Parathyroid adenoma (tissue), 2 donors: ENCODE data around the gene OLFML1.

Source experiments
- H2AFZ ChIP-seq: fragments of 300-600 bp; sonication (generic); one replicate; pipeline ENCODE4 v1.7.0; 2017; ENCODE audit warnings: antibody characterized with exemption, mild to moderate bottlenecking
- H3K27ac ChIP-seq: fragments of 300-600 bp; sonication (generic); one replicate; pipeline ENCODE4 v1.7.0; 2017
- H3K27me3 ChIP-seq: fragments of 300-600 bp; sonication (generic); one replicate; pipeline ENCODE4 v1.7.0; 2017; ENCODE audit warnings: low read length; ENCODE audit not compliant: control insufficient read depth, insufficient read depth
- H3K36me3 ChIP-seq: fragments of 300-600 bp; sonication (generic); one replicate; pipeline ENCODE4 v1.7.0; 2017; ENCODE audit warnings: low read length; ENCODE audit not compliant: control insufficient read depth, insufficient read depth
- H3K4me1 ChIP-seq: fragments of 300-600 bp; sonication (generic); one replicate; pipeline ENCODE4 v1.7.0; 2017; ENCODE audit warnings: control low read depth
- H3K4me2 ChIP-seq: fragments of 300-600 bp; sonication (generic); one replicate; pipeline ENCODE4 v1.7.0; 2017; ENCODE audit warnings: low read length
- H3K4me3 ChIP-seq: fragments of 300-600 bp; sonication (generic); one replicate; pipeline ENCODE4 v1.7.0; 2017; ENCODE audit warnings: low read depth, low read length
- H3K79me2 ChIP-seq: fragments of 300-600 bp; sonication (generic); one replicate; pipeline ENCODE4 v1.7.0; 2017; ENCODE audit warnings: control low read depth
- H3K9ac ChIP-seq: fragments of 300-600 bp; sonication (generic); one replicate; pipeline ENCODE4 v1.7.0; 2017; ENCODE audit warnings: mild to moderate bottlenecking
- H3K9me3 ChIP-seq: fragments of 300-600 bp; sonication (generic); one replicate; pipeline ENCODE4 v1.7.0; 2017; ENCODE audit warnings: low read length; ENCODE audit not compliant: control insufficient read depth
- CTCF ChIP-seq: fragments of 300-600 bp; sonication (generic); IDR thresholded peaks from one replicate; pipeline ENCODE4 v1.7.0; 2017; ENCODE audit warnings: antibody characterized with exemption, mild to moderate bottlenecking
- donor health status: primary hyperparathyroidism.

OLFML1 gene

GRCh38 chr11:7469351-7469865 is 15.9 kb upstream of the OLFML1 start:
- H3K36me3 ChIP-seq: no peaks in the 10 kb centered on the region
- no peak overlapping the region for H3K4me3 ChIP-seq
- no peak overlapping the region for H3K27ac ChIP-seq
- H3K4me2 ChIP-seq: no peak overlapping the region
- TF ChIP-seq CTCF: no peak
- H3K79me2 ChIP-seq: no peaks in the 10 kb centered on the region
- H3K27me3 ChIP-seq: no peaks in the 10 kb centered on the region
- no peak overlapping the region for H2AFZ ChIP-seq
- H3K4me1 ChIP-seq: no peaks in the 10 kb centered on the region
- H3K9me3 ChIP-seq: no peaks in the 10 kb centered on the region
- no peak overlapping the region for H3K9ac ChIP-seq

GRCh38 chr11:7471071-7471470 is 14.2 kb upstream of the OLFML1 start:
- Histone ChIP-seq H3K27me3 (no peaks in the 10 kb centered on the region), H2AFZ (no peak overlapping the region), H3K79me2 (no peaks in the 10 kb centered on the region), H3K4me3 (no peak overlapping the region), H3K9me3 (no peaks in the 10 kb centered on the region), H3K9ac (no peak overlapping the region), H3K4me2 (no peak overlapping the region), H3K27ac (no peak overlapping the region), H3K4me1 (no peaks in the 10 kb centered on the region), H3K36me3 (no peaks in the 10 kb centered on the region)
- no peak for TF ChIP-seq CTCF

GRCh38 chr11:7473717-7474116 is 11.6 kb upstream of the OLFML1 start:
- Histone ChIP-seq H3K36me3 (no peaks in the 10 kb centered on the region), H3K4me1 (no peaks in the 10 kb centered on the region), H2AFZ (no peak overlapping the region), H3K9ac (no peak overlapping the region), H3K27ac (no peak overlapping the region), H3K27me3 (no peaks in the 10 kb centered on the region), H3K4me2 (no peak overlapping the region), H3K79me2 (no peaks in the 10 kb centered on the region), H3K9me3 (no peaks in the 10 kb centered on the region), H3K4me3 (no peak overlapping the region)
- no peak for TF ChIP-seq CTCF

GRCh38 chr11:7480113-7480512 is 5.2 kb upstream of the OLFML1 start:
- Histone ChIP-seq H3K9me3 (no peaks in the 10 kb centered on the region), H3K4me1 (no peaks in the 10 kb centered on the region), H2AFZ (no peak overlapping the region), H3K27me3 (no peaks in the 10 kb centered on the region), H3K27ac (no peak overlapping the region), H3K4me2 (no peak overlapping the region), H3K79me2 (no peaks in the 10 kb centered on the region), H3K9ac (no peak overlapping the region), H3K4me3 (no peak overlapping the region), H3K36me3 (no peaks in the 10 kb centered on the region)
- no peak for TF ChIP-seq CTCF

GRCh38 chr11:7484131-7484530 is 1.2 kb upstream of the OLFML1 start:
- no peak for TF ChIP-seq CTCF
- Histone ChIP-seq H3K9ac (no peak overlapping the region), H3K4me1 (no peaks in the 10 kb centered on the region), H3K9me3 (no peaks in the 10 kb centered on the region), H3K4me3 (no peak overlapping the region), H3K79me2 (no peaks in the 10 kb centered on the region), H3K4me2 (no peak overlapping the region), H2AFZ (no peak overlapping the region), H3K27ac (no peak overlapping the region), H3K36me3 (no peaks in the 10 kb centered on the region), H3K27me3 (no peaks in the 10 kb centered on the region)
